Parietal lobe (tissue), 1 donor: ENCODE measurements around the gene ADGRL4. TPM values are rescaled to one million over a fixed set of nuclear protein-coding genes. Genes with fewer than 3 reads are reported as not detected.

Source experiments
- total RNA-seq: library from RNA; depleted of rRNA; stranded (reverse); fragments of >200 nt; gene quantifications from one replicate; pipeline ENCODE4 v1.2.3, GENCODE V29; 2014

The ADGRL4 gene
- 3.1 TPM for total RNA-seq

DNA sequence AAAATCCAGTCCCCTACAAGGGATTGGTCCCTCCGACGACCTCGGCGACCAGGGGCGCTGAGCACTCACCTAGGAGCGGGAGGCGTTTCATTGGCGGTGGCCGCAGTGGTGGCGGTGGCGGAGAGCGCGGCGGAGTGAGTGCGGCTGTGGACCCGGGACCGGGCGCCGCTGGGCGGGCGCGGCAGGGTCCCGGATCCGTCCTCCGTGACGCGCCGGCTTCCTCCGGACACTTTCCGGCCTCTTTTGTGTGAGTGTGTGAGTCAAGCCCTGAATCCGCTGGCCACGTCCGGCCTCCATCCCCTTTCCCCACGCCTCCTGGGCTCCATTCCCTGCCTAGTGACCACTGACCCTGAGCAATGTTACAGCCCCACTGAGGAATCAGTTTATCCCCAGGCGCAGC is at the start of gene ADGRL4:
Gene ADGRL4, minus strand, starts transcription at position 167 of the 400 bp plus-strand sequence. Its CDS starts 76 bp downstream, at position 91.

